Measurements from ENCODE around the gene KLRC4.
A peak's percentile ranks its signal among the peaks of the same experiment; 100 is the strongest.
"Not testable (repeated sequence)": the region's sequence is repeated elsewhere in the genome, so short reads cannot be mapped to it uniquely, and the experiment has no call there.

Gene KLRC4, protein sequence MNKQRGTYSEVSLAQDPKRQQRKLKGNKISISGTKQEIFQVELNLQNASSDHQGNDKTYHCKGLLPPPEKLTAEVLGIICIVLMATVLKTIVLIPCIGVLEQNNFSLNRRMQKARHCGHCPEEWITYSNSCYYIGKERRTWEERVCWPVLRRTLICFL

DNA sequence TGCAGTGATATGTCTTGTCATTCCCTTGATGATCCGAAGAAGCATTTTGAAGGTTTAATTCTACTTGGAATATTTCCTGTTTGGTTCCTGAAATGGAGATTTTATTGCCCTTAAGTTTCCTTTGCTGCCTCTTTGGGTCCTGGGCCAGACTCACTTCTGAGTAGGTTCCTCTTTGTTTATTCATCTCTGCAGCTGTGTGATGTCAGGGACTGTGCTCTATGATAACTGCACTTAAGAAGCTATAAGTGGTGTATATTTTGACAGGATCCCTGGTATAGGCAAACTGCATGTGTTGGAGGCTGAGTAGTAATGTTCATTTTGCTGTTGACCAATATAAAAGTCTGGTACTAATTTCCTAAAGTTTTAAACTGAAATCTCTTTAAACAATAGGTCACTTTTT lies at the start of gene KLRC4:
TSS of gene KLRC4 (minus strand) at position 366 of the 400 bp plus-strand sequence. CDS start at position 184, 182 bp downstream.
- peak; percentile 23 for DNase-seq (ENCODE audit: low spot score)

DNA sequence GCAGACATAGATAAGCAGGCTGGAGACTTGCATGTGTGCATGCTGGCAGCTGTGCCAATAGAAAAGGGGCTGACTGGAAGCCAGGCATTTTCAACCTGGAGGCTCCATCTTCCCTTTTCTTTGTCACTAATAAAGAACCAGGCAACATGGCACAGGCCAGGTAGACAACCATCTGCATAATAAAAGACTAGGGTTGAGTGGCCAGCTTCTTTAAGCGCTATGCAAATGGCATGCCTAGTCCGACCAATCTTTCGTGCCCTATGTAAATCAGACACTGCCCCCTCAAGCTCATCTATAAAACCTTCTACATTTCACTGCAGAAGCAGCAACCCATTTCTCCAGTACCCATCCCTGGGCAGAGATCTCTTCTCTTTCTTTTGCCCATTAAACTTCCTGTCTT lies 48.2 kb upstream of the KLRC4 start:
- no peak for DNase-seq (ENCODE audit: low spot score)

DNA sequence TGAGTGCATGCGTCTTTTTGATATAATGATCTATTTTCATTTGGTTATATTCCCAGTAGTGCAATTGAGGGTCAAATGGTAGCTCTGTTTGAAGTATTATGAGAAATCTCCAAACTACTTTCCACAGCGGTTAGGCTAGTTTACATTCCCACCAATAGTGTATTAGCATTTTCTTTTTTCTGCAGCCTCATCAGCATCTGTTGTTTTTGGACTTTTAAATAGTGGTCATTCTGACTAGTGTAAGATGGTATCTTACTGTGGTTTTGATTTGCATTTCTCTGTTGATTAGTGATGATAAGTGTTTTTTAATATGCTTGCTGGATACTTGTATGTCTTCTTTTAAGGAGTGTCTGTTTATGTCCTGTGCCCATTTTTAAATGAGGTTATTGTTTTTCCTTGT lies 47.3 kb upstream of the KLRC4 start:
- no peak for DNase-seq (ENCODE audit: low spot score)

DNA sequence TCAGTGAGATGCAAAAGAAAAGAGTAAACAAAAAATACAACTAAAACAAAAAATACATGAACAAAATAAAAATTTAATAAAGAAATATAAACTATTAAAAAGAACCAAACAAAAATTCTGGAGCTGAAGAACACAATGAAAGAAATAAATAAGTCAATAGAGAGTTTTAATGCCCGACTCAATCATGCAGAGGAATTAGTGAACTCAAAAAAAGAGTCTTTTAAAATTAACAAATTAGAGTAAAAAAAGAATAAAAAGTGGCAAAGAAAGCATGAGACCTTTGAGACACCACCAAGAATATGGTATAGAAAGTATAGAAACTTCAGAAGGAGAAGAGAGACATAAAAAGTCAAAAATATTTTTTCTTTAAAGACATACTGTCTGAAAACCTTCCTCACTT lies 46.2 kb upstream of the KLRC4 start:
- DNase-seq (ENCODE audit: low spot score): no peak

DNA sequence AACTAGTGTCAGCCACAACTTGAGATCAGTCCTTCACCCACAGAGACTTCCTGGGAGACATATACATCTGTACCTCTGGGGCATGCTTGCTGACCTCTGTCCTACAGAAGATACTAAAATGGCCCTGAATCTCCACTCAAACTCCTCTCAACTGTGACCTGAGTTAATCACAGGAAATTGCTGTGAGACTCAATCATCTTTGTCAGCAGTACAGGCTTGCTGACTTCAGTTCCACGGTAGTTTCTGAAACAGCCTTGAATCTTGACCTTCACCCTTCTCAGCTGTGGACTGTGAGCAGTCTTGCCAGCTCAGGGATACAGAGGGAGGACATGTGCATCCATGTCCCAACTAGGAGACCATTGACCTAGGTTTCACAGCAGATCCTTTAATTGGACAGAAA lies 45.0 kb upstream of the KLRC4 start:
- no peak for DNase-seq (ENCODE audit: low spot score)

DNA sequence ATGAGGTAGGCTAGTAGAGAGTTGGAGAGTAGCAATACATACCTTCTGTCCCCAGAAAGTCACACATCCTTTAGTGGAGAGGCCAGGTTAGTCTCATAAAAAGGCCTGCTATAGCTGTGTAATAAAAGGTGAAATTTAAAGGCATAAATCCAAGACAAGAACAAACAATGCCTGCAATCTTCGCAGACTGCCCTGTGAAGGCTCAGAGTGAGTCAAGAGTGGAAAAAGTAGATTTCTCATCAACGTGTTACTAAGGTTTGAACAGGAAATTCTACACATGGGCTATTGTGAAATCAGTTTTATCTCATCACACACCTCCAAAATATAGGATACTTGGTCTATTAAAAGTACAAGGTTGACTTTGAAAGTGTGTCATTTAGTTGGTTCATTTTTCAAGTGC lies 43.6 kb upstream of the KLRC4 start, which contains the start of gene KLRC1:
TSS of gene KLRC1 (minus strand) at position 222 of the 400 bp plus-strand sequence. CDS start 2,221 bp downstream, outside the sequence.
- no peak for DNase-seq (ENCODE audit: low spot score)

DNA sequence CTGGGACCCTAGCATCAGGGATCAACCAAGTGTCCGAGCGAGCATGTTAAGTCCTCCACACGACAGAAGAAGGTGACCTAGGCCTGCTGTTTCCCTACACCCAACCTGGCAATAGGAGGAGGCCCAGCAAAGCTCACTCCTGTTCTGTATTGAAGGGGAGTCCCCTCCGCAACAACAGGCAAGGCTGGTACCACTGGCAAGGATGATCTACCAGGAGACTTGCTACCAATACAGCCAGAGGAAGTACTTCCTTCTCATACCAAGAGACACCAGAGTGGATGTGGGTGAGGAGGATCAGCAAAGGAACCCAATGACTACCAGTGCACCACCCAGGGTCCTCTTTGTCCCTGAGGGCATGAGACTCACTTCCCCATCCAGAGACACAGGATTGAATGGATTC lies 38.7 kb upstream of the KLRC4 start:
- DNase-seq (ENCODE audit: low spot score): no peak

DNA sequence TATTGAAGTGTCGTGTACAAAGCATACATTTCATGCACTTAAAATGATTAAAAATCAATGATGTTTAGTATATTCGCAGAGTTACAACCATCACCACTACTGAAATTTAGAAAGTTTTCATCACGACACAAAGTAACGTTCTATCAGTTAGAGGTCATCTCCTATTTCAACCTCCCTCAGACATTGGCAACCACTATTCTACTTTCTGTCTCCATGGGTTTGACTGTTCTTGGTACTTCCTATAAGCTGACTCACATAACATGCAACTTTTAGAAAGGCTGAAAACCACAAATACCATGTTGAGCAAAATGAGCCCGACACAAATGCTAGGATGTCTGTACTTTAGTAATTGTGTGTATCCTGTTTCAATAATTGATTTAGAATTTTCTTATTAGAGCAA lies 36.5 kb upstream of the KLRC4 start:
- DNase-seq (ENCODE audit: low spot score): not testable (repeated sequence)

DNA sequence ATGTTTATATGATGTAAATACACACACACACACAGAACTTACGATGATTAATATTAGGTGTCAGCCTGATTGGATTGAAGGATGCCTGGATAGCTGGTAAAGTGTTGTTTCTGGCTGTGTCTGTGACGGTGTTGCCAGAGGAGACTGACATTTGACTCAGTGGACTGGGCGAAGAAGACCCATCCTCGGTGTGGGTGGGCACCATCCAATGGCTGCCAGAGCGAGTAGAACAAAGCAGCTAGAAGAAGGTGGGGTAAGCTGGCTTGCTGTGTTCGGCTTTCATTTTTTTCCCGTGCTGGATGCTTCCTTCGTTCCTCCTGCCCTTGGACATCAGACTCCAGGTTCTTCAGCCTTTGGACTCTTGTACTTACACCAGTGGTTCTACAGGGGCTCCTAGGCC lies 31.6 kb upstream of the KLRC4 start:
- not testable (repeated sequence) for DNase-seq (ENCODE audit: low spot score)

DNA sequence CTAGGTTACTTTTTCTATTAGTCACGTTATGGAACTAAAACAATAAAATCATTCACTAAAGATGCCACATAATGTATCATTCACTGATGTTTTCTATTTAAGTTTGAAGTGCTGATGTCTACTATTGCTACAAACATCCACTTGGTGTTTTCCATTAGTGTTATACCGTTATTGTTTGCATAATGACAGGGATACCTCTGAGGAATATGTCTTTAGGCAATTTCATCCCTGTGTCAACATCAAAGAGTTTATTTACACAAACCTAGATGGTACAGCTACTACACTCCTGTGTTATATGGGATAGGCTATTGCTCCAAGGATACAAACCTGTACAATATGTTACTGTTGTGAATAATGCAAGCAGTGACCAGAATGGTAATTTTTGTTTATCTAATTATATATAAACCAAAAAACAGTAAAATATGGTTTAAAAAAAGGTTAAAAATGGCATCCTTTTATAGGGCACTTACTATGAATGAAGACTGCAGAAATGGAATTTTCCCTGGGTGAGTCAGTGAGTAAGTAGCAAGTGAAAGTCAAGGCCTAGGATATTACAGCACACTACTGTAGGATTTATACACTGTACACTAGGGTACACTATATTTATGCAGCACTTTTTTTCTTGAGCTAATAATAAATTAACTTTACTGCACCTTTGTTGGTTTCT lies 30.2 kb upstream of the KLRC4 start:
- DNase-seq (ENCODE audit: low spot score): not testable (repeated sequence)

DNA sequence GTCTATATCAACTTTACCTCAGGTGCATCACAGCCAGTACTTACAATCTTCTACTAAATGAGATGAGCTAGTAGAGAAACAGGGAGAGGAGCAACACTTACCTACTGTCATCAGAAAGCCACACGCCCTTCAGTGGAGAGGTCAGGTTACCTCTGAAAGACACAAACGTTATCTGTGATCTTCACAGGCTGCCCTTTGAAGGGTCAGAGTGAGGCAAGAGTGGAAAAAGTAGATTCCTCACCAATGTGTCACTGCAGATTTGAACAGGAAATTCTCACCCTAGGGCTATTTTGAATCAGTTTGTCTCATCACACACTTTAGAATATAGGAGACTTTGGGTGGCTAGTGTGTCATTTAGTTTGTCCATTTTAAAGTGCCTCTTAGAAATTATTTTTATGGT lies 28.0 kb upstream of the KLRC4 start:
- not testable (repeated sequence) for DNase-seq (ENCODE audit: low spot score)

DNA sequence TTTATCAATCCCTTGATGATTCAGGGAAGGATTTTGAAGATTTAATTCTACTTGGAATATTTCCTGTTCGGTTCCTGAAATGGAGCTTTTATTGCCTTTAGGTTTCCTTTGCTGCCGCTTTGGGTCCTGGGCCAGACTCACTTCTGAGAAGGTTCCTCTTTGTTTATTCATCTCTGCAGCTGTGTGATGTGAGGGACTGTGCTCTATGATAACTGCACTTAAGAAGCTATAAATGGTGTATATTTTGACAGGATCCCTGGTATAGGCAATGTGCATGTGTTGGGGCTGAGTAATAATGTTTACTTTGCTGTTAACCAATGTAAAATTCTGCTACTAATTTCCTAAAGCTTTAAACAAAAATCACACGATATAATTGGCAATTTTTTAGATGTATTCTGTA lies 26.3 kb upstream of the KLRC4 start, which contains the start of gene KLRC2:
TSS of gene KLRC2 (minus strand) at position 195 of the 400 bp plus-strand sequence. CDS start at position 171, 24 bp downstream.
- DNase-seq (ENCODE audit: low spot score): not testable (repeated sequence)

DNA sequence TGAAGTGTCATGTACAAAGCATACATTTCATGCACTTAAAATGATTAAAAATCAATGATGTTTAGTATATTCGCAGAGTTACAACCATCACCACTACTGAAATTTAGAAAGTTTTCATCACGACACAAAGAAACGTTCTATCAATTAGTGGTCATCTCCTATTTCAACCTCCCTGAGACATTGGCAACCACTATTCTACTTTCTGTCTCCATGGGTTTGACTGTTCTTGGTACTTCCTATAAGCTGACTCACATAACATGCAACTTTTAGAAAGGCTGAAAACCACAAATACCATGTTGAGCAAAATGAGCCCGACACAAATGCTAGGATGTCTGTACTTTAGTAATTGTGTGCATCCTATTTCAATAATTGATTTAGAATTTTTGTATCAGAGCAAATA lies 21.1 kb upstream of the KLRC4 start:
- not testable (repeated sequence) for DNase-seq (ENCODE audit: low spot score)

DNA sequence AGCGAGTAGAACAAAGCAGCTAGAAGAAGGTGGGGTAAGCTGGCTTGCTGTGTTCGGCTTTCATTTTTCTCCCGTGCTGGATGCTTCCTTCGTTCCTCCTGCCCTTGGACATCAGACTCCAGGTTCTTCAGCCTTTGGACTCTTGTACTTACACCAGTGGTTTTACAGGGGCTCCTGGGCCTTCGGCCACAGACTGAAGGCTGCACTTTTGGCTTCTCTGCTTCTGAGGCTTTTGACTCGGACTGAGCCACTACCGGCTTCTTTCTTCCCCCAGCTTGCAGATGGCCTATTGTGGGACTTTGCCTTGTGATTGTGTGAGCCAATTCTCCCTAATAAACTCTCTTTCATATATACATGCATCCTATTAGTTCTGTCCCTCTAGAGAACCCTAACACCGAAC lies 16.4 kb upstream of the KLRC4 start:
- not testable (repeated sequence) for DNase-seq (ENCODE audit: low spot score)

DNA sequence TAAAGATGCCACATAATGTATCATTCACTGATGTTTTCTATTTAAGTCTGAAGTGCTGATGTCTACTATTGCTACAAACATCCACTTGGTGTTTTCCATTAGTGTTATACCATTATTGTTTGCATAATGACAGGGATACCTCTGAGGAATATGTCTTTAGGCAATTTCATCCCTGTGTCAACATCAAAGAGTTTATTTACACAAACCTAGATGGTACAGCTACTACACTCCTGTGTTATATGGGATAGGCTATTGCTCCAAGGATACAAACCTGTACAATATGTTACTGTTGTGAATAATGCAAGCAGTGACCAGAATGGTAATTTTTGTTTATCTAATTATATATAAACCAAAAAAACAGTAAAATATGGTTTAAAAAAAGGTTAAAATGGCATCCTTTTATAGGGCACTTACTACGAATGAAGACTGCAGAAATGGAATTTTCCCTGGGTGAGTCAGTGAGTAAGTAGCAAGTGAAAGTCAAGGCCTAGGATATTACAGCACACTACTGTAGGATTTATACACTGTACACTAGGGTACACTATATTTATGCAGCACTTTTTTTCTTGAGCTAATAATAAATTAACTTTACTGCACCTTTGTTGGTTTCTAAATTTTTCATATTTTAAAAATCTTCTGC lies 14.8 kb upstream of the KLRC4 start:
- DNase-seq (ENCODE audit: low spot score): not testable (repeated sequence)

DNA sequence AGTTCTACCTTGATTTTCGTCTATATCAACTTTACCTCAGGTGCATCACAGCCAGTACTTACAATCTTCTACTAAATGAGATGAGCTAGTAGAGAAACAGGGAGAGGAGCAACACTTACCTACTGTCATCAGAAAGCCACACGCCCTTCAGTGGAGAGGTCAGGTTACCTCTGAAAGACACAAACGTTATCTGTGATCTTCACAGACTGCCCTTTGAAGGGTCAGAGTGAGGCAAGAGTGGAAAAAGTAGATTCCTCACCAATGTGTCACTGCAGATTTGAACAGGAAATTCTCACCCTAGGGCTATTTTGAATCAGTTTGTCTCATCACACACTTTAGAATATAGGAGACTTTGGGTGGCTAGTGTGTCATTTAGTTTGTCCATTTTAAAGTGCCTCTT lies 12.6 kb upstream of the KLRC4 start:
- DNase-seq (ENCODE audit: low spot score): not testable (repeated sequence)

DNA sequence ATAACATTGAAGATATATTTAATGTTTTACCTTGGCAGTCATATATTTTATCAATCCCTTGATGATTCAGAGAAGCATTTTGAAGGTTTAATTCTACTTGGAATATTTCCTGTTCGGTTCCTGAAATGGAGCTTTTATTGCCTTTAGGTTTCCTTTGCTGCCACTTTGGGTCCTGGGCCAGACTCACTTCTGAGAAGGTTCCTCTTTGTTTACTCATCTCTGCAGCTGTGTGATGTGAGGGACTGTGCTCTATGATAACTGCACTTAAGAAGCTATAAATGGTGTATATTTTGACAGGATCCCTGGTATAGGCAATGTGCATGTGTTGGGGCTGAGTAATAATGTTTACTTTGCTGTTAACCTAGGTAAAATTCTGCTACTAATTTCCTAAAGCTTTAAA lies 10.8 kb upstream of the KLRC4 start, which contains the start of gene KLRC3:
TSS of gene KLRC3 (minus strand) at position 262 of the 400 bp plus-strand sequence. CDS start at position 217, 45 bp downstream.
- not testable (repeated sequence) for DNase-seq (ENCODE audit: low spot score)

DNA sequence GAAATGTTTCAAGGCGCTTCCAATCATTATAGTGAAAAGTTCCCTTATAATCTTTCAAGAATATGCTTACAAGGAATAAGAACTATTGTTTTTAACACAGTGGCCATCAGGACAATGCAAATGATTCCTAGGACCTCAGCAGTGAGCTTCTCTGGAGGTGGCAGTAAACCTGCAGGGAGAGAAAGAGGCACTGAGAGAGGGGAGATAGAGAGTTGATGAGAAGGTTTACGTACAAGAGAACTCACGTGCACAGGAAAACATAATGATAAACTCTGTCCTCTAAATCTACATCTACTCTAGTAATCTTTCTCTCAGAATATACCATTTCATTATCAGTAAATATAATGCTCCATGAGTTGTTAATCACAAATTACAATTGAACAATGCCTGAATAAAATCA lies 715 bp downstream of the KLRC4 start:
- no peak for DNase-seq (ENCODE audit: low spot score)

DNA sequence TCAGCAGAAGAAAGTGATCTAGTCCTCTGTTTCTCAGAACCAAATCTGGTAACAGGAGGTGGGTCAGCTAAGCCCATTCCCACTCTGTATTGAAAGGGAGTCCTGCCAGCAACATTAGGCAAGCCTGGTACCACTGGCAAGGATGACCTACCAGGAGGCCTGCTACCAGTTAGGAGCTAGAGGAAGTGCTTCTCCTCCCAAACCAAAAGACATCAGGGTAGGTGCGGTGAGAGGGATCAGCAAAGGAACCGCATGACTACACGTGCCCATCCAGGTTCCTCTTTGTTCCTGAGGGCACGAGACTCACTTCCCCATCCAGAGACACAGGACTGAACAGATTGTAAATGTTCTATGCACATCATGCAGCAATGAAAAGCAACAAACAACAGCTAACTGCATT lies 2.8 kb downstream of the KLRC4 start:
- DNase-seq (ENCODE audit: low spot score): no peak

DNA sequence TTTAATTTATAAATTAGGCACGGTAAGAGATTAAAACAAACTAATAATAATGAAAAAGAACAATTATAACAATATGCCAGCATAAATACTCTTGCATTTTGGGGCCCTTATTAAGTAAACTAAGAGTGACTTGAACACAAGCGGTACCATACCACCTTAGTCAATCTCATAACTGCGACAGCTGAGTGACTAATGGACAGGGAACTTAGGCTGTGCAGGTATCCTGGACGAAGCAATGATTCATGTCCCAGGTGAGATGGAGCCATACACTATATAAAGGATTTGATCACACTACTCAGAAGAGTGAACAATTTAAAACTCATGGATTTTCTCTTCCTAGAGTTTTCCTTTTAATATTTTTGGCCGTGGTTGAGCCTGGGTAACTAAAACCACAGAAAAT lies 4.3 kb downstream of the KLRC4 start:
- no peak for DNase-seq (ENCODE audit: low spot score)

DNA sequence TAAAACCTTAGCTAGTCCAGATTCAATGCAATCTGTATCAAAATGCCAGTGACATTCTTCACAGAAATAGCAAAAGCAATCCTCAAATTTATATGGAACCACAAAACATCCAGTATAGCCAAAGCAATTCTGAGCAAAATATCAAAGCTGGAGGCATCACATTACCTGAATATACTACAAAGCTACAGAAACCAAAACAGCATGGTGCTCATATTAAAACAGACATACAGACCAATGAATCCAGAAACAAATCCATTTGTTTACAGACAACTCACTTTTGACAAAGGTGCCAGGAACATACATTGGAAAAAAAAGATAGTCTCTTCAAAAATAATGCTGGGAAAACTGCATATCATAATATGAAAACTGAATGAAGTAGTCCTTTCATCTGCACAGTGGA lies 4.8 kb downstream of the KLRC4 start:
- no peak for DNase-seq (ENCODE audit: low spot score)

DNA sequence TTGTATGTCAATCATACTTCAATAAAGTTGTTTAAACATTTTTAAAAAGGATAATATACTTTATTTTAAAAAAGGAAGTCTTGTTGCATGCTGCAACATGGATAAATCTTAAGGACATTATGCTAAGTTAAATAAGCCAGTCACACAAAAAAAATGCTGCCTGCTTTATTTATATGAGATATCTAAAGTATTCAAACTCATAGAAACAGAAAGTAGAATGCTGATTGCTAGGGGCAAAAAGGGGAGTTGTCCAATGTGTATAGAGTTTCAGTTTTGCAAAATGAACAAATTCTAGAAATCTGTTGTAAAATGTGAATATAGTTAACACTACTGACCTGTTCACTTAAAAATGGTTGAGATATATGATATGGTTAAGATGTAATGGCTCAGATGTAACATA lies 8.7 kb downstream of the KLRC4 start:
- DNase-seq (ENCODE audit: low spot score): no peak

DNA sequence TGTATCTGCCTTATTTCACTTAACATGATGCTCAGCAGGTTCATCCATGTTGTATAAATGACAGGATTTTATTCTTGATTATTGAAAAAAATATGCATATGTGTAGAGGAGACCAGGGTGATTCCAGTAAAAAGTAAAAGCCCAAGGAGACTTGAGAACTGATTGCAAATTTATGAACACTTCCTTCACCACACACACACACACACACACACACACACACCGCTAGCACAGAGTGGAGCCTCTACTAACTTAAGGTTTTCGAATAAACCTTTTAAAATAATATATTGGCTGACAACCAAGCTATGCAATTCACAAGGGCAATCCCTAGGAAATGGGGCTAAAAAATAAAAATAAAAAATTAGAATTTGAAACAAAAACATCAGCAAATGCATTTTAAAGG lies 11.4 kb downstream of the KLRC4 start:
- DNase-seq (ENCODE audit: low spot score): no peak
